ENCODE results near the gene SCAF8. TPM values are rescaled to one million over a fixed set of nuclear protein-coding genes. Genes with fewer than 3 reads are reported as not detected.

SCAF8 gene
- total and polyA plus RNA-seq, 4 experiments from 2014 or later, result 4.5 to 60.5 (median 40.2) TPM

GRCh38 chr6:154865291-154865690 lies 132.1 kb downstream of the SCAF8 start:
- POLR2A ChIA-PET (ENCODE audit: partially characterized antibody), result no interaction called here
- Histone ChIP-seq H3K4me3 (ENCODE audit: low read length in 2 of 2) (no peak overlapping the region), H3K4me1 (ENCODE audit: insufficient read depth, low read length) (no peaks in the 10 kb centered on the region), H3K36me3 (ENCODE audit: insufficient read depth, low read length) (no peaks in the 10 kb centered on the region), H3K27ac (ENCODE audit: low read depth, low read length) (no peak overlapping the region), H3K9me3 (ENCODE audit: control insufficient read depth in 1 of 2, low read length in 2 of 2) (no peaks in the 10 kb centered on the region), H3K27me3 (ENCODE audit: insufficient read depth, low read length) (no peaks in the 10 kb centered on the region)
- DNase-seq, result no peak
- Mint-ChIP-seq H3K4me1 (peaks cover 0 to 10% (median 5%) of the 10 kb centered on the region in 4 donors), H3K27ac (peak overlapping the region in 2 of 7 donors; percentile 42 to 46), H3K9me3 (no peaks in the 10 kb centered on the region), H3K36me3 (peaks cover 0 to 7% of the 10 kb centered on the region in 2 donors), H3K27me3 (no peaks in the 10 kb centered on the region), H3K4me3 (no peak overlapping the region)
- CTCF ChIA-PET (ENCODE audit: partially characterized antibody), result interaction anchor here (1.0 kb wide), 1 partner anchor 312 kb away, joined by 3 read pairs; no protein-coding TSS in a partner anchor
- intact Hi-C loops (cut with micrococcal nuclease), result no loop called here

GRCh38 chr6:154868143-154868594 lies 135.0 kb downstream of the SCAF8 start:
- POLR2A ChIA-PET (ENCODE audit: partially characterized antibody), result no interaction called here

GRCh38 chr6:154872542-154873114 lies 139.4 kb downstream of the SCAF8 start:
- no peak overlapping the region for H3K4me3 Mint-ChIP-seq
- Histone ChIP-seq H3K9me3 (ENCODE audit: control insufficient read depth in 1 of 2, low read length in 2 of 2) (no peaks in the 10 kb centered on the region), H3K36me3 (ENCODE audit: insufficient read depth, low read length) (no peaks in the 10 kb centered on the region), H3K4me3 (ENCODE audit: low read length in 2 of 2) (no peak overlapping the region), H3K27me3 (ENCODE audit: insufficient read depth, low read length) (no peaks in the 10 kb centered on the region), H3K27ac (ENCODE audit: low read depth, low read length) (no peak overlapping the region), H3K4me1 (ENCODE audit: insufficient read depth, low read length) (no peaks in the 10 kb centered on the region)
- ChIA-PET CTCF (ENCODE audit: partially characterized antibody) (no interaction called here), POLR2A (ENCODE audit: partially characterized antibody) (no interaction called here)
- intact Hi-C loops (cut with micrococcal nuclease), result no loop called here
- H3K27ac Mint-ChIP-seq, result peak overlapping the region in 2 of 7 donors; percentile 12 to 53
- no peak for DNase-seq
- H3K27me3 Mint-ChIP-seq, result no peaks in the 10 kb centered on the region
- peaks cover 13 to 20% of the 10 kb centered on the region in 2 donors for H3K36me3 Mint-ChIP-seq
- peaks cover 0 to 2% (median 0%) of the 10 kb centered on the region in 8 donors for H3K9me3 Mint-ChIP-seq
- H3K4me1 Mint-ChIP-seq, result peaks cover 0 to 6% (median 2%) of the 10 kb centered on the region in 4 donors

More at GRCh38 chr6:154868143-154868594, 135.0 kb downstream of the SCAF8 start:
- Histone ChIP-seq H3K27me3 (ENCODE audit: insufficient read depth, low read length) (no peaks in the 10 kb centered on the region), H3K27ac (ENCODE audit: low read depth, low read length) (no peak overlapping the region), H3K9me3 (ENCODE audit: control insufficient read depth in 1 of 2, low read length in 2 of 2) (no peaks in the 10 kb centered on the region), H3K4me3 (ENCODE audit: low read length in 2 of 2) (no peak overlapping the region), H3K4me1 (ENCODE audit: insufficient read depth, low read length) (no peaks in the 10 kb centered on the region), H3K36me3 (ENCODE audit: insufficient read depth, low read length) (no peaks in the 10 kb centered on the region)
- no peak overlapping the region for H3K27ac Mint-ChIP-seq
- no peaks in the 10 kb centered on the region for H3K27me3 Mint-ChIP-seq
- H3K36me3 Mint-ChIP-seq, result peaks cover 7 to 8% of the 10 kb centered on the region in 2 donors
- intact Hi-C loops (cut with micrococcal nuclease), result no loop called here
- peaks cover 0 to 8% (median 5%) of the 10 kb centered on the region in 4 donors for H3K4me1 Mint-ChIP-seq
- CTCF ChIA-PET (ENCODE audit: partially characterized antibody), result interaction anchor here (0.8 to 2.0 kb wide), 8 partner anchors 8 to 309 kb away, joined by 3 to 18 read pairs (median 4); no protein-coding TSS in a partner anchor
- no peaks in the 10 kb centered on the region for H3K9me3 Mint-ChIP-seq
- DNase-seq, result peak in 4 of 5 donors; percentile 2 to 14 (median 10)
- no peak overlapping the region for H3K4me3 Mint-ChIP-seq

DNA sequence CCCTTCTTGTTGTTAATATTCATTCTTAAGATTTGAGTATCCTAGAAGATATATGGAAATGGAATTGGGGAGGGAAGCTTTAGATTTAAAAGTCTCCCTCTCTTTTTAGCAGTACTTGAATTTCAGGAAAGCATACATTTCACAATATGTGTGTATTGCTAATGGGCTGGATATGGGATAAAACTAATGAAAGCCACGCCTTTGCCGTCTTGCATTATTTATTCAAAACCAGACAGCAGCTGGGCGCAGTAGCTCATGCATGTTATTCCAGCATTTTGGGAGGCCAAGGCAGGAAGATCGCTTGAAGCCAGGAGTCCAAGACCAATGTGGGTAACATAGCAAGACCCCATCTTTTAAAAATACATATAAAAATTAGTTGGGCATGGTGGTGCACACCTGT lies 140.3 kb downstream of the SCAF8 start:
- Mint-ChIP-seq H3K36me3 (peaks cover 15 to 23% of the 10 kb centered on the region in 2 donors), H3K27me3 (no peaks in the 10 kb centered on the region), H3K4me1 (peaks cover 0 to 6% (median 2%) of the 10 kb centered on the region in 4 donors), H3K4me3 (no peak overlapping the region), H3K9me3 (peaks cover 0 to 2% (median 0%) of the 10 kb centered on the region in 8 donors), H3K27ac (peak overlapping the region in 1 of 7 donors; percentile 36)
- ChIA-PET CTCF (ENCODE audit: partially characterized antibody) (no interaction called here), POLR2A (ENCODE audit: partially characterized antibody) (no interaction called here)
- H3K9me3 ChIP-seq (ENCODE audit: control insufficient read depth in 1 of 2, low read length in 2 of 2), result no peaks in the 10 kb centered on the region
- H3K27me3 ChIP-seq (ENCODE audit: insufficient read depth, low read length), result no peaks in the 10 kb centered on the region
- no peak overlapping the region for H3K27ac ChIP-seq (ENCODE audit: low read depth, low read length)
- no peaks in the 10 kb centered on the region for H3K36me3 ChIP-seq (ENCODE audit: insufficient read depth, low read length)
- no peaks in the 10 kb centered on the region for H3K4me1 ChIP-seq (ENCODE audit: insufficient read depth, low read length)
- no peak for DNase-seq
- H3K4me3 ChIP-seq (ENCODE audit: low read length in 2 of 2), result no peak overlapping the region
- intact Hi-C loops (cut with micrococcal nuclease), result no loop called here

- Histone ChIP-seq H3K27ac (ENCODE audit: low read depth, low read length) (no peak overlapping the region), H3K27me3 (ENCODE audit: insufficient read depth, low read length) (no peaks in the 10 kb centered on the region), H3K4me1 (ENCODE audit: insufficient read depth, low read length) (no peaks in the 10 kb centered on the region), H3K9me3 (ENCODE audit: control insufficient read depth in 1 of 2, low read length in 2 of 2) (no peaks in the 10 kb centered on the region), H3K36me3 (ENCODE audit: insufficient read depth, low read length) (no peaks in the 10 kb centered on the region), H3K4me3 (ENCODE audit: low read length in 2 of 2) (no peak overlapping the region)
- Mint-ChIP-seq H3K27me3 (no peaks in the 10 kb centered on the region), H3K4me3 (no peak overlapping the region), H3K27ac (no peak overlapping the region), H3K9me3 (peaks cover 0 to 2% (median 0%) of the 10 kb centered on the region in 8 donors), H3K4me1 (peaks cover 0 to 6% (median 2%) of the 10 kb centered on the region in 4 donors), H3K36me3 (peaks cover 12 to 23% of the 10 kb centered on the region in 2 donors)
- DNase-seq, result no peak
- ChIA-PET POLR2A (ENCODE audit: partially characterized antibody) (interaction anchor here (0.6 kb wide), 1 partner anchor 1950 kb away, joined by 3 read pairs; no protein-coding TSS in a partner anchor), CTCF (ENCODE audit: partially characterized antibody) (no interaction called here)
- intact Hi-C loops (cut with micrococcal nuclease), result no loop called here
These were observed 141.8 kb downstream of the SCAF8 start for GRCh38 chr6:154874773-154875592.

GRCh38 chr6:154876486-154877280 lies 143.5 kb downstream of the SCAF8 start:
- ChIA-PET POLR2A (ENCODE audit: partially characterized antibody) (no interaction called here), CTCF (ENCODE audit: partially characterized antibody) (interaction anchor here (1.2 kb wide), 1 partner anchor 9 kb away, joined by 5 read pairs; no protein-coding TSS in a partner anchor)
- DNase-seq, result no peak
- peaks cover 12 to 23% of the 10 kb centered on the region in 2 donors for H3K36me3 Mint-ChIP-seq
- Histone ChIP-seq H3K4me1 (ENCODE audit: insufficient read depth, low read length) (no peaks in the 10 kb centered on the region), H3K27ac (ENCODE audit: low read depth, low read length) (no peak overlapping the region), H3K4me3 (ENCODE audit: low read length in 2 of 2) (no peak overlapping the region), H3K9me3 (ENCODE audit: control insufficient read depth in 1 of 2, low read length in 2 of 2) (no peaks in the 10 kb centered on the region), H3K36me3 (ENCODE audit: insufficient read depth, low read length) (no peaks in the 10 kb centered on the region), H3K27me3 (ENCODE audit: insufficient read depth, low read length) (no peaks in the 10 kb centered on the region)
- H3K4me3 Mint-ChIP-seq, result no peak overlapping the region
- peaks cover 0 to 6% (median 3%) of the 10 kb centered on the region in 4 donors for H3K4me1 Mint-ChIP-seq
- peaks cover 0 to 2% (median 0%) of the 10 kb centered on the region in 8 donors for H3K9me3 Mint-ChIP-seq
- intact Hi-C loops (cut with micrococcal nuclease), result no loop called here
- no peak overlapping the region for H3K27ac Mint-ChIP-seq
- no peaks in the 10 kb centered on the region for H3K27me3 Mint-ChIP-seq
